T-helper 22 cell (primary cell): Measurements from ENCODE around the gene AK2.
"Not testable (repeated sequence)": the region's sequence is repeated elsewhere in the genome, so short reads cannot be mapped to it uniquely, and the experiment has no call there.

Experiments used
- DNase-seq: peaks from one replicate; pipeline ENCODE4 v3.0.0-alpha.2; 2020; ENCODE audit warnings: low read depth

Gene AK2

DNA sequence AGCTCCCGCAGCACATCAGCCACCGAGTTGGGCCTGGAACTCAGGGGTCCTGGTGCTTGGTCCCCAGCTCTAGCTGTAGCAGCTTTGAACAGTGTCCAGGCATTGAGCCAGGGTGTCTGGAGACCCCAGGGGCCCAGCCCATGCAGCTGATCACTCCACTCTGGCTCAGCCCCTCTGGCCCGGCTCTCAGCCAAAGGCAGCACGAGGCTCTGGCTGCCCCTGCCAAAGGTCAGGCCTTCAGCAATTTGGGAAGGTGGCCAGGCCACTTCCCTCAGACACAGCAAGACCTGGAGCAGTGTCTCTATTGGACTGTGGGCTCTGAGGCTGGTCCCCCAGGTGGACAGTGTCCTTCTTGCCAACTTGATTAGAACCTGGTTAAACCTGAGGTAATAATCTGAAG is 37.7 kb downstream of the AK2 start:
- no peak for DNase-seq

DNA sequence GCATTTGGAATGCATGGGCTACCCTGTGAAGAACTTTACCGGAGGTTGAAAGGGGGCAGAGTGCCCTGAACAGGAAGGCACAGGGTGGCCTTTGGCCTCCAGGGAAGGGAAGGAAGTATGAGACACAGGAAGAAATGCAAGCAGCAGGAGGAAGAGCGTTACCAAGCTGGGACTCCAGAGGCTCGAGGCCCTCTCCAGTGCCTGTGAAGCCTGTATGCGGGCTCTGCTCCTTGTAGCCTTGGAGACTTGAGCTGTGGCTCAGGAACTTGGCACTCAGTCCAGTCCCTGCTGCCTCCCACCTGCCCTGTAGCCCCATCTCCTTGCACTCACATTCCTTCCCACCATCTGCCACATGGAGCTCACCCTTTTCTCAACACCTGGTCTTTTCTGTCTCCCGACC is 38.6 kb downstream of the AK2 start:
- DNase-seq = no peak

DNA sequence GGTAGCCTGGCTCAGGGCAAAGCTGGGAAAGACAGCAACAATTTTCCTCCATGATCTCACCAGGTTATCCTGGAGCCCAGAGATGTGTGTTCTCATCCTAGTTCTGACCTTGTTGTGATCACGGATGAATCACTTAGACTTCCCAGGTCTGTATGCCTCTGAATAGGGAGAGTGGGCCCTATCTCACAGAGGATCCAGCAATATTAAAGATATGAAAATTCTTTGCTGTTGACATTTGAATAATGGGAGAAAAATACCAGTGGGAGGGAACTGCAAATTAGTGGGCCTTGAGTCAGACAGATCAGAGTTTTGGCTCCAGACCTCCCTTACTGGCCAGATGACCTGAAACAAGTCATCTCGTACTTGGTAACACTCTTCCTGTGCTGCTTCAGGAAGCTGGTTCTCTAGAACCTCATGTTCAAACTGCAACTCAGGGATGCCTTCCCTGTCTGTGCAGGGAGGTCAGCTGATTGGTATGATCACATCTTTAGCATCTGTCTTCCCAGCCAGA is 39.2 kb downstream of the AK2 start:
- DNase-seq = no peak

DNA sequence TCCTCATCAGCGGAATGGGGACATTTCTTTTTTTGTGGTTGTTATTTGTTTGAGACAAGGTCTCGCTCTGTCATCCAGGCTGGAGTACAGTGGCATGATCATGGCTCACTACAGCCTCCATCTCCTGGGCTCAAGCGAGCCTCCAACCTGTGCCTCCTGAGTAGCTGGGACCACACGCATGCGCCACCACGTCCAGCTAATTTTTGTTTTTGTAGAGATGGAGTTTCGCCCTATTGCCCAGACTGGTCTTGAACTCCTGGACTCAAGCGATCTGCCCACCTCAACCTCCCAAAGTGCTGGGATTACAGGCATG is 43.4 kb downstream of the AK2 start:
- DNase-seq = not testable (repeated sequence)

DNA sequence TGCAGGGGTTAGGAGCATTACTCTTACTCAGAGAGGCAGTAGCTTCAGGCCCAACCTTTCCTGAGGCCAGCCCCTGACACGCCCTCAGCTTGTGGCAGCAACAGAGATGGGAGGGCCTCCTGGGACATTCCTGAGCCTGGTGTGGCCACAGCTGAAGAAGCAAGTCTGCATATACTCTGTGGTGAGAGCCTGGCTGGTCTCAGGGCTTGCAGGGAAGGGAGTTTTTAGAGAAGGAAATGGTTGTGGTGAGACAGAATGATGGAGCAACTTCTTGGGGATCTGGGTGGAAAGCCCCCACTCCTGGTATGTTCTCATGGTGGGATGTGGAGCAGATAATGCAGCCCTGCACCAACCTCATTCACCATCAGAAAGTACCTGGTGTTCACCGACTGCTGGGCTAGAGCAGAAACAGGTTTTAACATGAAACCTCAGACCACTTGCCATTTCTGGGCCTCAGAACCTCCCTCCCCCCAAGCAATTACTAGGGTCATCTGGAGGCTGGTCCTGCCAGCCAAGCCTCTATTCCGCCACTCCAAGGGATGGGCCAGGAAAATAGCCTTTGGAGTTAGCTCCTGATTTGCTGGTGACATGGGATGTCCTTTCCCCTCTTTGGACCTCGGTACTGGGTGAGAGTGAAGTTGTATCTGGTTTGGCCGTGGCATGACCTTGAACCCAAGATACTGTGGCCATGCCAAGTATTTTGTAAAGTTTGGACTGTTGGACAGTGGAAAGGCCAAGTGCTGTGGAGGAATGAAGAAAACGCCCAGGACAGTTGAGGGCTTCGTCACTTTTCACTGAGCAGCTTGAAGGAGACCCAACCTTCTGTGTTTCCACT is 44.0 kb downstream of the AK2 start:
- peak; percentile 54 for DNase-seq

DNA sequence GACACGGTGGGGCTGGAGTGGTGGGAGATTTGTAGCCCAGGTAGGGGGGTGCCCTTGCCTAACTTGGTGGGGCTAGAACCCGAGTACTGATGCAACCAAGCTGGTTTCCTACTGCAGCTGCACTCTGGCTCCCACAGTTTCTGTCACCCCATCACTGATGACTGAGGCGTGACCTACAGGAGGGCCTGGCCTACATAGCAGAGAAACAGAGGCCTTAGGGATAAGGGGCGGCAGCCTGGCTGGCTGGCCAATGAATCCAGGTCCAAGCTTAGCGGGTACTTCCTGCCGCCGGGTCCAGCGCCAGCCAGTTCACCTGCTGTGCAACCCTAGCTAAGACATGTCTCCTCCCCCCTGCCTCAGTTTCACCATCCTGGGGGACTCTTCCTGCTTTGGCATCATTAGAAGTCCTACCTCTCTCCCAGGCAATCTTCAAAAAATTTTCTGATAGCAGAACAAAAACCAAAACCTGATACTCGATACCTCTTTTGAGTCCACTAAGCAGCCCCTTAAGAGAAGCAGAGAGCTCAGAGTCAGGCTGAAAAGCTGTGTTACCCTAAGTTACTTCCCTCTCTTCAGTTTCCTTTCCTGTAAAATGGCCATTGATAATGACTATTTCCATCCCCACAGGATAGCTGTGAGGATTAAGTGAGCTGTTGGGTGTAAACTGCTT is 44.7 kb downstream of the AK2 start:
- no peak for DNase-seq

DNA sequence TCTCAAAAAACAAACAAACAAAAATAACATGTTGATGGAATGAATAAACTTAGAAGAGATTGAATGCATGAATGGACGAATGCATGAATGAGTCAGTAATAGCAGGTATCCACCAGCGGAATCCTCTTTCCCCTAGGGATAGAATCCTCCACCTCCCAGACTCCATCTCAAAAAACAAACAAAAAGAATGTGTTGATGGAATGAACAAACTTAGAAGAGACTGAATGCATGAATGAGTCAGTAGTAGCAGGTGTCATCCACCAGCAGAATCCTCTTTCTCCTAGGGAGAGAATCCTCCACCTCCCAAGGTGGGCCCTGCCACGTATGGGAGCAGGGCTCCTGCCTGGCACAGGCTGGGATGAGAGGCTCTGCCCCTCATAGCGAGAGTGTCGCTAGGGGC is 45.3 kb downstream of the AK2 start:
- no peak for DNase-seq

DNA sequence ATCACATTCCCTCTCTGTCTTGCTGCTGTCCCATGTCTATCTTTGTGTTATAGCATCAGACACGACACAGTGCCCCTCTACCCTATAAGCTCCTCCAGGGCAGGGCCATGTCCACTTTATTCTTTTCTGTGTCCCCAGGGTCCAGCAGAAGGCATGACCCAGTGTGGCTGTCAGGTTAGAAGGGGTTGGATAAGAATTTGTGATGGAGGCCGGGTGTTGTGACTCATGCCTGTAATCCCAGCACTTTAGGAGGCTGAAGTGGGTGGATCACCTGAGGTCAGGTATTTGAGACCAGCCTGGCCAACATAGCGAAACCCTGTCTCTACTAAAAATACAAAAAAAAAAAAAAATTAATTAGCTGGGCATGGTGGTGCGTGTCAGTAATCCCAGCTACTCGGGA is 45.8 kb downstream of the AK2 start:
- no peak for DNase-seq

DNA sequence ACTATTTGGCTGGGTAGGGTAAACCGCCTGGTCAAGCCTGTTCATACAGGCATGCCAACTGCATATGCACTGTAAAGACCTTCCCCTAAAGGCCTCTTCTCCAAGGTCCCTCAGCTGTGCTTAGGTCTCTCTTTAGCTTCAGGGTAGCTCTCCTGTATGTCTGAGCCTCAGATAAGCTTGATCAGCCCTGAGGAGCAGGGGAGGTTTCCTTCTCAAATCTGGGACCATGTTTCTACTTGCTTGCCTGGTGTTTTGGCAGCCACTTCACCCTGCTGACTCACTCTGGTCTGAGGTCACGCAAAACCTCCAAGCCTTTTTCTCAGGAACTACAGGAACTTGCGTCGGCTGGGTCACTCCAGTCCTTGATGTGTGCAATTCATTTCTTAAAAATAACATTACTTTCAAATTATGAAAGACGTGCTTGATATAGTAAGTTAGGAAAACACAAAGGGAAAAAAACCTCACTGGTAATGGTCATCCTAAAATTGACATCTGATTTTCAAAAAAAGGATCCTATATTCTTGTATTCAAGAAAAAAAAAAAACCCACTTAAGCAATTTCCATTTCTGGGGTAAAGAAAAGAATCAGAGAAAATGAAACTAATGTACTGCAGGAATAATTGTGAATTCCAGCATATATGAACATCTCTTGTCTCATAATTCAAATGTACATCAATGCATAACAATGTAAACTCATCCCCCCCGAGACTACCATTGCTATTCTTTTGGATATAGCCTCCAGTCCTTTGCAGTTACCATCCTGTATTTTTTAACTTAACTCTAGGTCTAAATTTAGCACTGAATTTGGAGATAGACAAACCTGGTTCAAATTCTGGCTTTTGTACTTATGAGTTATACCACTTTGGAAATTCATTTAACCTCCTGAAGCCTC is 47.3 kb downstream of the AK2 start:
- no peak for DNase-seq

DNA sequence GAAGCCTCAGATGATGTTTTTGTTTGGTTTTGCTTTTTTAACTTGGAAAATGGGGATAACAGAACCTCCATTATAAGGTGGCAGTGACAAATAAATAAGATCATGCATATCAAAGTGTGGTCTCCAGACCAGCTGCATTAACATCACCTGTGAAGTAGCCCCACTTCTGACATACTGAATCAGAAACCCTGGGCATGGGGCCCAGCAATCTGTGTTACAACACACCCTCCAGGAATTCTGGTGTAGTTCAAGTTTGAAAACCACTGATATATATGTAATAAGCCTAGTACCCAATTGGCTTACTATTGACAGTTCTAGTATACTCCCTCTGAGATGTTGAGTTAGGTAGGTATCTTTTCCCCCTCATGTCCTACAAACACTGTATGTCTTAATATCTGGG is 48.0 kb downstream of the AK2 start:
- DNase-seq = no peak

DNA sequence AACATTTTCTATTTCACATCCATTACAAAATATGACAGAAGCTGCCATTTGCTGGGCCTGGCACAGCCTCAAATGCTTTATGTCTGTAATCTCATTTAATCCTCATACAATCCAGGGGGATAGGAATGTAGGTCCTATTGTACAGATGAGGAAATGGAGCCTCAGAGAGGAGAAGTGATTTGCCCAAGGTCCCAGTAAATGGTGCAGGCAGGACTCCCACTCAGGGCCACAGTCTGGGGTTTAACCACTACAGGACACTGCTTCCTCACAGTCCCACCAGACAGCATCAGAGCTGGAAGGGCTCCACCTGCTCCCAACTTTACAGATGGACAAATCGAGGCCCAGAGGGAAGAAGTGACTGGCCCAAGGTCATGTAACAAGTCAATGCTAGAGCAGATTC is 51.5 kb downstream of the AK2 start:
- no peak for DNase-seq

DNA sequence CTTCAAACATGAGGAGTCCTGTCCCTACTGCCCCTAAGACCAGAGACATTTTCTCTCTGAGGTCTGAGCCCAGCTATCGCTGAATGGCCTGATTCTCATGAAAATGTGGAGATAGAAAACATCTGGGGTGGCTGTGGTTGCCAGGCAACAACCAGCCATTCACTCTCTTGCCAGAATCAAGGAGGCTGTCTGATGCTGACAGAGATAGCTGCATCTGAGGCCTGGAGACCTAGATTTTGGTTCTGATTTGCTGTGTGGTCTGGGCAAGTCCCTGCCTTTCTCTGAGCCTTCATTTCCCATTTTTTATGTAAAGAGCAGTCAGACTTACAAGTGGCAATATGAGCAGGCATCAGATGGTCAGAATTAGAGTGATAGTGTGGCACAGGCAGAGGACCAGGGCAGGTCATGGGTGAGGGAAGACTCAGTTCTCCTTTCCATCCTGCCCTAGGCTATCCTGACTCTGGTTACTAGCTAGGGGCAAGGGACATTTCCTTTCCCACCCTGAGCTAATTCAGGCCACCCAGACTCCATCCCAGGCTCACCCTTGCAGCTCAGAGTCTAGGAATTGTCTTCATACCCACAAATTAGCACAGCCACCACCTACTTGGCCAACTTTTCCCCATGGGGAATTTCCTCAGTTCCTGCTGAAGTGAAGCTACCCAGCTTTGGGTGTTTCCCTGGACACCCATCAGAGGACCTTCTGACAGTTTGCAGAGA is 52.1 kb downstream of the AK2 start:
- DNase-seq = peak; percentile 75

DNA sequence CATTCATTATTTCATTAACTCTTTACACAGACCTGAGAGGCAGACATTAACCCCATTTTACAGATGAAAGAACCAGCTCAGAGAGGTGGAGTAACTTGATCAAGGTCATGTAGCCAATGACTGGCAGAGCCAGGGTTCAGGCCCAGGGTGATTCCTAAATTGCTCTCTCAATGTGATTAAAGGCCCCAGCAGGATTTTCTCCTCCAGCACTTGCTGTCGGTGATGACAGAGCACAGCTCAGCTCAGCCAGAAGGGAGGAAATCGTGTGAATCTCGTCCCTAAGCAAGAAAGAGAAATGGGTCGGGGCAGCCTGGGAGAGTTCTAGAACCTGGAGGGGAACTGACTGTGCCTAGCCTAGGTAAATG is 52.6 kb downstream of the AK2 start:
- DNase-seq = no peak

DNA sequence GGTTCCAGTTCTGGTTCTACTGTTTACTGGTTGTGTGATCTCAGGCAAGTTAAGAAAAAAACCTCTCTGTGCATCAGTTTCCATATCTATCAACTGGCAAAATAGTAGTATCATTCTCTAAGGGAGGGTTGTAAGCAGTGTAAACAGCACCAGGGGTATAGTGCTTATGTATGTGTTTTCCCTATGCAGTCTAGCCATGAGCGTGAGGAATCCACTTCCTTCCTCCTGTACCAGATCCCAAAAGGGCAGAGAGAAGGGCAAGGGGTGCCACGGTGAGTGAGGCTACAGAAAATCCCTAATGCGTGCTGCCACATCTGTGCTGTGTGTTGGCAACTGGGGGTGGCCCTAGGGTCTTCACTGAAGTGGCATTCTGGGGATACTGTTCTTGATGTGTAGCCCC is 53.7 kb downstream of the AK2 start:
- DNase-seq = no peak

DNA sequence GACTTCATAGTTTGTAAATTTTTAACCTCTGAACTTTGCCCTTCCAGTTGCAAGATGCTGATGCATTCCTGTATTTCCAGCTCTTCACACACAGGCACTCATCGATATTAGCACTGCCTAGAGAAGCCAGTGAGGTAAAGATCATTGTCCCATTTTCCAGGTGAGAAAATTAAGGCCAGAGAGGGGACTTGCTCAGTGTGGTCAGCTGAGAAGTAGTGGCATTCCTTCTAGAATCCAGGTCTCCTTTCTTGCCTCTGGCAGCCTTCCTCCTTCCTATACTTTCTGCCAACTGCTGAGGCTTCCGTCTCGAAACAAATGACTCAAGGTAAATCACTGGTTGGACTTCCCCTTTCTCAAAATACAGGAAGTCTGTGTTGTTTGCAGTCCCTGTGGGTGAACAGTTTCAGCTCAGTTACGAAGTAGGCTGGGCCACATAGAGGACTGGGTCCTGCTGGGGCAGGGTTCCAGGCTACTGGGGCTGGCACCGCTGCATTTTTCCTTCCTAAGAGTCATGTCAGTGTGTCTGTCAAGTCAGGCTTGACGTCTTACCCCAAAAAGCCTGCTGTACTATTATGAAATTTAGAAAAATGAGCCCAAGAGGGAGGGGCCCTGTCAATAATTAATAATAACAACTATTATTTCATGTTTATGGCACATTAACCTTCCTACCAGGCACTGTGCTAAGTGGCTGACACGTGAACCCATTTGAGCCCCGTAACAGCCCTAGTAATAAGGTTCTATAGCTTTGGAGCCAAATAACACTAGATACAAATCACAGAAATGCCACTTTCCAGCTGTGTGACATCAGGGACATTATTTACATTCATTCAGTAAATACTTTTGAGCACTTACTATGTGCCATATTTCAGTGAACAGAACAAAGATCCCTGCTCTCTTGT is 55.4 kb downstream of the AK2 start:
- peak; percentile 61 for DNase-seq

DNA sequence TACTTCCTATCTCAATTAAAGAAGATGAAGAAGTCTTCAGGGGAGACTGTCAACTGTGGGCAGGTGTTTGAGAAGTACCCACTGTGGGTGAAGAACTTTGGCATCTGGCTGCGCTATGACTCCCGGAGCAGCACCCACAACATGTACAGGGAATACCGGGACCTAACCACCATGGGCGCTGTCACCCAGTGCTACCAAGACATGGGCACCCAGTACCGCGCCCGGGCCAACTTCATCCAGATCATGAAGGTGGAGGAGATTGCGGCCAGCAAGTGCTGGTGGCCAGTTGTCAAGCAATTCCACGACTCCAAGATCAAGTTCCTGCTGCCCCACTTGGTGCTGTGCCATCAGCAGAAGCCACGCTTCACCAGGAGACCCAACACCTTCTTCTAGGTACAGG is 56.6 kb downstream of the AK2 start:
- DNase-seq = no peak

DNA sequence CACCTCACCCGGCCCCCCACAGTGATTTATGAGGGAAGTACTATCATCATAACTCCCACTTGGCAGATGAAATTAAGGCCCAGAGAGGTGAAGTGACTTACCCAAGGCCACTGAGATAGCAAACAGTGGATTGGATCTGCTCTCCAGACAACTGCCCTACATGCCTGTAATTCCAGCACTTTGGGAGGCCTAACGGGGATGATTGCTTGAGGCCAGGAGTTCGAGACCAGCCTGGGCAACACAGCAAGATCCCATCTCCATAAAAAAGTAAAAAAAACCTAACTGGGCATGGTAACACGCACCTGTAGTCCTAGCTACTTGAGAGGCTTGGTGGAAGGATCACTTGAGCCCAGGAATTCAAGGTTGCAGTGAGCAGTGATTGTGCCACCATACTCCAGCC is 57.8 kb downstream of the AK2 start:
- DNase-seq = no peak

DNA sequence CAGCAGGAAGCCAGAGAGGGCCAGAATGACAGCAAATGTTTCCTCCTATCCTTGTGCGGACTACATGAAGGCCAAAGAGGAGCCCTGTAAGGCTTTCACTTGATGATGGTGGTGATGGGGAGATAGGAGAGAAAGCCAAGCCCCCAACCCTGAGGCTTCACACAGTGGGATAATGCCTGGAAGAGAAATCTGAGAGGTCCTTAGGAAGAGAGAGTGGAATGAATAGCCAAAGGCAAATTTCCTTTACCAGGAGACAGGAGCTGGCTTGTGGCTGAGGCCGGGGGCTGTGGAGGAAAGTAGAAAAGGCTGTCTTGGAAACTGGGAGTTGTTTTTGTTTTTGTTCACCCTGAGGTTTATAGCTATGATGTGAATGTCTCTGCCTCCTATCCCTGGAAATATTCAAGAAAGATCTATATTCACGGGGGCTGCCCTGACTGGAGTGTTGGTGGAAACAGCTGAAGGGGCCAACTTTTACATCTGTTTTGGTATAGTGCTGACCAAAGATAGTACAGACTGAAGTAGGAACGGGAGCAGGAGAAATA is 59.1 kb downstream of the AK2 start:
- no peak for DNase-seq

DNA sequence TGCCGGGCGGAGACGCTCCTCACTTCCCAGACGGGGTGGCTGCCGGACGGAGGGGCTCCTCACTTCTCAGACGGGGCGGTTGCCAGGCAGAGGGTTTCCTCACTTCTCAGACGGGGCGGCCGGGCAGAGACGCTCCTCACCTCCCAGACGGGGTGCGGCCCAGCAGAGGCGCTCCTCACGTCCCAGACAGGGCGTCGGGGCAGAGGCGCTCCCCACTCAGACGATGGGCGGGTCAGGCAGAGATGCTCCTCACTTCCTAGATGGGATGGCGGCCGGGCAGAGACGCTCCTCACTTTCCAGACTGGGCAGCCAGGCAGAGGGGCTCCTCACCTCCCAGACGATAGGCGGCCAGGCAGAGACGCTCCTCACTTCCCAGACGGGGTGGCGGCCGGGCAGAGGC is 61.6 kb downstream of the AK2 start:
- not testable (repeated sequence) for DNase-seq

DNA sequence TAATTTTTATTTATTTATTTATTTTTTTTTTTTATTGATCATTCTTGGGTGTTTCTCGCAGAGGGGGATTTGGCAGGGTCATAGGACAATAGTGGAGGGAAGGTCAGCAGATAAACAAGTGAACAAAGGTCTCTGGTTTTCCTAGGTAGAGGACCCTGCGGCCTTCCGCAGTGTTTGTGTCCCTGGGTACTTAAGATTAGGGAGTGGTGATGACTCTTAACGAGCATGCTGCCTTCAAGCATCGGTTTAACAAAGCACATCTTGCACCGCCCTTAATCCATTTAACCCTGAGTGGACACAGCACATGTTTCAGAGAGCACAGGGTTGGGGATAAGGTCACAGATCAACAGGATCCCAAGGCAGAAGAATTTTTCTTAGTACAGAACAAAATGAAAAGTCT is 63.2 kb downstream of the AK2 start:
- not testable (repeated sequence) for DNase-seq
